Natural killer cell (primary cell): ENCODE results near the gene SON. TPM values are rescaled to one million over a fixed set of nuclear protein-coding genes. Genes with fewer than 3 reads are reported as not detected.

Experiments used
- ATAC-seq, 3 donors: fragments of 150-1000 bp in 2 of 3; fragments of 200-7000 bp in 1 of 3; cut with Tn5 transposase; 1 replicate in 1 of 3; 2 replicates in 2 of 3; pipeline ENCODE4 v1.10.0; 2021; ENCODE audit warnings: mild to moderate bottlenecking in 2 of 3, moderate library complexity in 2 of 3
- DNase-seq, 2 donors: peaks; one replicate each; pipeline versions ENCODE4 v3.0.0 to v3.0.0-alpha.2; 2013 to 2021; ENCODE audit warnings: mixed read lengths in 1 of 2
- H3K27ac ChIP-seq: one replicate; pipeline ENCODE4 v1.5.1; 2013; ENCODE audit warnings: mild to moderate bottlenecking, low read length
- H3K27me3 ChIP-seq: one replicate; pipeline ENCODE4 v1.6.1; 2013; ENCODE audit warnings: low read length; ENCODE audit not compliant: control insufficient read depth, insufficient read depth
- H3K36me3 ChIP-seq: one replicate; pipeline ENCODE4 v1.6.1; 2013; ENCODE audit warnings: low read length; ENCODE audit not compliant: control insufficient read depth, insufficient read depth
- H3K4me1 ChIP-seq: one replicate; pipeline ENCODE4 v1.6.1; 2013; ENCODE audit warnings: low read length; ENCODE audit not compliant: control insufficient read depth, insufficient read depth
- H3K4me3 ChIP-seq: one replicate; pipeline ENCODE4 v1.5.1; 2013; ENCODE audit warnings: low read length
- H3K9me3 ChIP-seq: one replicate; pipeline ENCODE4 v1.6.1; 2013; ENCODE audit warnings: low read length; ENCODE audit not compliant: control insufficient read depth, insufficient read depth
- H3K27ac Mint-ChIP-seq, 2 donors: one replicate each; pipeline ENCODE4 v1.8.0; 2022; ENCODE audit warnings: mild to moderate bottlenecking in 2 of 2, mixed read lengths in 2 of 2, moderate library complexity in 1 of 2
- H3K27me3 Mint-ChIP-seq, 2 donors: one replicate each; pipeline ENCODE4 v1.8.0; 2022; ENCODE audit warnings: low read depth in 2 of 2, mixed read lengths in 2 of 2
- H3K36me3 Mint-ChIP-seq: one replicate; pipeline ENCODE4 v1.8.0; 2022; ENCODE audit warnings: mixed read lengths
- H3K4me1 Mint-ChIP-seq, 2 donors: one replicate each; pipeline ENCODE4 v1.8.0; 2022; ENCODE audit warnings: mixed read lengths in 2 of 2
- H3K4me3 Mint-ChIP-seq: one replicate; pipeline ENCODE4 v1.8.0; 2022; ENCODE audit warnings: mild to moderate bottlenecking, moderate library complexity, mixed read lengths
- H3K9me3 Mint-ChIP-seq, 2 donors: one replicate each; pipeline ENCODE4 v1.8.0; 2022; ENCODE audit warnings: mixed read lengths in 2 of 2
- CTCF ChIP-seq: fragments of 200-600 bp; IDR thresholded peaks from one replicate; pipeline ENCODE4 v1.8.0; 2022; ENCODE audit warnings: antibody characterized with exemption
- WGBS: methylation state at CpG from one replicate; pipeline ENCODE4 v1.1.7; 2013; ENCODE audit warnings: missing lambda C conversion rate; ENCODE audit not compliant: insufficient coverage; 5-methylcytosine and 5-hydroxymethylcytosine counted together
- intact Hi-C: fragments of 100-400 bp; cut with micrococcal nuclease; formaldehyde crosslinking; loops from one replicate; pipeline ENCODE4 v1.14.2; 2022
- total RNA-seq, 4 donors: library from RNA; stranded (reverse); fragments of 120-200 nt in 1 of 4; gene quantifications; one replicate each; pipeline versions ENCODE4 v1.2.3 to v1.2.4, GENCODE V29; 2013 to 2022

SON gene
- total RNA-seq, 3 donors from 2014 or later (not counting 1 experiment from before 2014, with no cell fraction given), result 348 to 442 (median 416) TPM

DNA sequence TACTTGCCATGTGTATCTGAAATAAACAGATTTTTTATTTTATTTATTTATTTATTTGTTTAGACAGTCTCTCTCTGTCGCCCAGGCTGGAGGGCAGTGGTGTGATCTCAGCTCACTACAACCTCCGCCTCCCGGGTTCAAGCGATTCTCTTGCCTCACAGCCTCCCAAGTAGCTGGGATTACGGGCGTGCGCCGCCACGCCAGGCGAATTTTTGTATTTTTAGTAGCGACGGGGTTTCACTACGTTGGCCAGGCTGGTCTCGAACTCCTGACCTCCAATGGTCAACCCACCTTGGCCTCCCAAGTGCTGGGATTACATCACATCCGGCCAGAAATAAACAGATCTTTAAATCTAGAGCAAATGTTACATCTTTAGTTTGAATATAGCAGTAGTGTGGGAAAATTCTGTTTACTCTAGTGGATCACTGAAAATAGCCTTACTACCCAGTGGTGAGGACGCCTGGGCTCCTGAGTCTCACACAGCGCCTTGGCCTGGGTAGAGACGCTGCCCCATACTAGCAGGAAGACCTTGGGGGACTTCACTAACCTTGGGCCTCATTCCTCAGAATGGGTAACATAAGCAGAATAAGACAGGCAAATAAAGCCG is 1.6 kb upstream of the SON start:
- peaks cover 51 to 52% of the 10 kb centered on the region in 2 donors for H3K4me1 Mint-ChIP-seq
- Histone ChIP-seq H3K4me3 (peak overlapping the region; percentile 92), H3K27me3 (no peaks in the 10 kb centered on the region), H3K4me1 (peaks cover 6% of the 10 kb centered on the region), H3K36me3 (peaks cover 20% of the 10 kb centered on the region), H3K27ac (peak overlapping the region; percentile 99), H3K9me3 (no peaks in the 10 kb centered on the region)
- ATAC-seq (no peak), DNase-seq (peak in 1 of 2 donors; percentile 46)
- intact Hi-C loops, result loop anchor here (5.0 kb wide), 3 partner anchors 46 to 769 kb away; partner anchors contain the start of genes DONSON and PAXBP1
- H3K27ac Mint-ChIP-seq, result peak overlapping the region; percentile 98 to 100
- no peaks in the 10 kb centered on the region for H3K27me3 Mint-ChIP-seq
- 52% methylated on average over 17 of the region's 19 CpGs for WGBS
- H3K36me3 Mint-ChIP-seq, result peaks cover 17% of the 10 kb centered on the region
- no peak for TF ChIP-seq CTCF
- H3K4me3 Mint-ChIP-seq, result peak overlapping the region; percentile 99
- no peaks in the 10 kb centered on the region for H3K9me3 Mint-ChIP-seq

DNA sequence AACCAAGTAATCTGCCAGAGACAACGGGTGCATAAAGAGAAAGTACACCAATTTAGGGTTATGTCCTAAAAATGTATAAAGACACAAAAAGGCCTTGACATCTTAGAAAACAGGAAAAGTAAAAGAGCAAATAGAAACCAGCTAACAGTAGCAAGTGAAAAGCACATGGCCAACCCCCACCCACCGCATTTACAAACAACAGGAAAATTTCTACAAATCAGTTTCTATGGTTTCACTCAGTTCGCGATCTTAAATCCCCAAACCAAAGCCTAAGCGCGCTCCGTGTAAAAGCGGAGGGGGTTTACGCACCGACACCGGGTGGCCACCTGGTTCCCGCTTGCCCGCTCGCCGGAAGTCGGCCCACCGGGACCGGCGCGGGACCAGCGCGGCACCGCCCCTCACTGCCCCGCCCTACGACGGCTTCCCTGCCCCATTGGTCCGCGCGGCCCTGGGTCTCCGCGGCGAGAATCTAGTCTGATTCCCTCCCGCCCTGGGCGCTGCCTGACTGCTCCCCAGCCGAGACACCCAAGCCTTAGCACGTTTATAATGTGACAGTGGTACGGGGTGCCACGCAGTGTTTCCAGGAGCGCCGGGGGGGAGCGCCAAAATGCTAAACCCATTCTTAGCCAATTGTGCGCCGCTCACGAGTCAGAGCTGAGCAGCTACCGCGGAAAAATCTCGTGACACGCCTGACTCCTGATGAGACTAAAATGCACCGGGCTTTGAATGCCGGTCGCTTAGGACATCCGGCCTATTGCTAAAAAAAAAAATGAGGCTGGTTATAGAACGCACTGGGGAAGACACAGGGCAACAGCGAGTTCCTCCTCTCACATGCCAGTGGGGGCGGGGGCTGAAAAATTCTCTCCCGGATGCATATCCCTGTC is 840 bp upstream of the SON start, which contains the start of gene GART:
GART (minus strand) TSS at position 362 of the 884 bp plus-strand sequence. CDS start 2,802 bp downstream, outside the sequence.
- H3K36me3 ChIP-seq, result peaks cover 16% of the 10 kb centered on the region
- no peak for TF ChIP-seq CTCF
- H3K9me3 Mint-ChIP-seq, result no peaks in the 10 kb centered on the region
- H3K27me3 ChIP-seq, result no peaks in the 10 kb centered on the region
- H3K4me1 ChIP-seq, result peaks cover 6% of the 10 kb centered on the region
- DNase-seq (peak; percentile 78 to 88), ATAC-seq (peak; percentile 49 to 68 (median 56))
- peak within 1 kb of the TSS; percentile 92 for H3K4me3 ChIP-seq
- H3K27ac ChIP-seq, result peak within 1 kb of the TSS; percentile 99
- peaks cover 16% of the 10 kb centered on the region for H3K36me3 Mint-ChIP-seq
- H3K27me3 Mint-ChIP-seq, result no peaks in the 10 kb centered on the region
- peak within 1 kb of the TSS; percentile 98 to 100 for H3K27ac Mint-ChIP-seq
- peak within 1 kb of the TSS; percentile 99 for H3K4me3 Mint-ChIP-seq
- H3K9me3 ChIP-seq, result no peaks in the 10 kb centered on the region
- under 1% methylated on average over 56 of the region's 56 CpGs for WGBS
- H3K4me1 Mint-ChIP-seq, result peaks cover 52 to 53% of the 10 kb centered on the region in 2 donors
- intact Hi-C loops, result loop anchor here (1.0 to 5.0 kb wide), 6 partner anchors 15 to 770 kb away; partner anchors contain the start of genes DNAJC28, DONSON, ITSN1 and PAXBP1

DNA sequence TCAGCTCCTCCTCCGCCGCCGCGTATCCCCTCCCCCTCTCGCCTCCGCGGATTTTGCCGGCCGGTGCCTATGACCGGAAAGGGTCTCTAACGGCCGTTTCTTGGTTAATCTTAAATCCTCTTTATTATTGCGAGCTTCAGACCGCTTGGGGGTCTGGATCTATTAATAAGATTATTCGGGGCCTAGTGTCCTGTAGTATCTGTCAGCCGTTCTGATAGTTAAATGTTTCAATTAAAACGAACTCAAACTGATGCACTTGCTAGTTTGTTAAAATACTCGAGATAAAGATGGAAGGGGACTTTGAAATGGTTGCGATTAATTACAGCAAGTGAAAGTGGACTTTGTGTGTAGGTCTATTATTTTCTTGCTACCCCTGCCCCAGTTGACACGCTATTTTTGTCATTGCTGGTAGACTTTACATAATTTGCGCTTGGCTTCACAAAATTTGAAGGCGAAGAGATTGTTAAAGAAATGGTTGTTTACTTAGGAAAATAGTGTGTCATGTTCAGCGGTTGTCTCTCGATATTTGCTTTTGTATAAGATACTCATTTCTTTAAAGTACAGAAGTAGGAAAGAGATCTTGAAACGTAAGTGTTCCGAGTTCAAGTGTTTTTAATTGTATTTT is 779 bp downstream of the SON start:
- peak in 1 of 3 donors; percentile 4 for ATAC-seq
- Mint-ChIP-seq H3K36me3 (peaks cover 7% of the 10 kb centered on the region), H3K4me3 (peak overlapping the region; percentile 99), H3K27me3 (no peaks in the 10 kb centered on the region), H3K4me1 (peaks cover 47 to 53% of the 10 kb centered on the region in 2 donors), H3K27ac (peak overlapping the region; percentile 98 to 100), H3K9me3 (no peaks in the 10 kb centered on the region)
- H3K4me1 ChIP-seq, result peaks cover 6% of the 10 kb centered on the region
- H3K4me3 ChIP-seq, result peak overlapping the region; percentile 92
- H3K9me3 ChIP-seq, result no peaks in the 10 kb centered on the region
- intact Hi-C loops, result loop anchor here (2.0 to 5.0 kb wide), 5 partner anchors 13 to 771 kb away; partner anchors contain the start of genes DONSON, ITSN1 and PAXBP1
- H3K36me3 ChIP-seq, result peaks cover 18% of the 10 kb centered on the region
- no peak for TF ChIP-seq CTCF
- peak overlapping the region; percentile 99 for H3K27ac ChIP-seq
- no peak for DNase-seq
- WGBS, result under 1% methylated on average over 24 of the region's 26 CpGs
- no peaks in the 10 kb centered on the region for H3K27me3 ChIP-seq
